H7 (cell line): ENCODE measurements around the gene MEGF9. TPM values are rescaled to one million over a fixed set of nuclear protein-coding genes. Genes with fewer than 3 reads are reported as not detected.

Source experiments
- DNase-seq: peaks from one replicate; pipeline ENCODE4 v3.0.0; 2012
- H3K27me3 ChIP-seq: 2 replicates; pipeline ENCODE4 v1.6.0; 2011; ENCODE audit warnings: mild to moderate bottlenecking, low read length; ENCODE audit not compliant: control insufficient read depth, insufficient read depth
- H3K36me3 ChIP-seq: replicated peaks from 2 replicates; pipeline ENCODE4 v1.5.1; 2011; ENCODE audit warnings: low read length; ENCODE audit not compliant: control insufficient read depth, insufficient read depth
- H3K4me3 ChIP-seq: 2 replicates; pipeline ENCODE4 v1.5.1; 2011; ENCODE audit warnings: low read depth, mild to moderate bottlenecking, control low read depth, low read length, moderate library complexity; ENCODE audit not compliant: insufficient read depth
- total RNA-seq: library from RNA; depleted of rRNA; stranded (reverse); fragments of >200 nt; shearing (Covaris generic); gene quantifications from 2 replicates; pipeline ENCODE4 v1.2.3, GENCODE V29; 2014

The MEGF9 gene
- total RNA-seq, 1 experiment from 2014 or later, result 1.2 TPM

GRCh38 chr9:120619751-120620655 is 94.3 kb downstream of the MEGF9 start:
- peak; percentile 44 for DNase-seq
- Histone ChIP-seq H3K4me3 (no peak overlapping the region), H3K36me3 (no peaks in the 10 kb centered on the region), H3K27me3 (no peaks in the 10 kb centered on the region)

GRCh38 chr9:120616966-120617935 is 97.0 kb downstream of the MEGF9 start:
- no peak for DNase-seq
- H3K36me3 ChIP-seq, result no peaks in the 10 kb centered on the region
- H3K4me3 ChIP-seq, result no peak overlapping the region
- no peaks in the 10 kb centered on the region for H3K27me3 ChIP-seq

- H3K27me3 ChIP-seq, result no peaks in the 10 kb centered on the region
- DNase-seq, result peak; percentile 11
- no peak overlapping the region for H3K4me3 ChIP-seq
- H3K36me3 ChIP-seq, result no peaks in the 10 kb centered on the region
These were observed 102.1 kb downstream of the MEGF9 start for GRCh38 chr9:120612218-120612617.

- Histone ChIP-seq H3K27me3 (no peaks in the 10 kb centered on the region), H3K36me3 (no peaks in the 10 kb centered on the region), H3K4me3 (no peak overlapping the region)
- DNase-seq, result no peak
These were observed 102.6 kb downstream of the MEGF9 start for GRCh38 chr9:120611690-120612068.

- Histone ChIP-seq H3K36me3 (no peaks in the 10 kb centered on the region), H3K27me3 (no peaks in the 10 kb centered on the region), H3K4me3 (no peak overlapping the region)
- DNase-seq, result peak; percentile 7
These were observed 103.1 kb downstream of the MEGF9 start for GRCh38 chr9:120610975-120611689.

- H3K36me3 ChIP-seq, result no peaks in the 10 kb centered on the region
These were observed 104.6 kb downstream of the MEGF9 start for GRCh38 chr9:120609636-120610035.

GRCh38 chr9:120608421-120608820 is 105.8 kb downstream of the MEGF9 start:
- H3K4me3 ChIP-seq, result no peak overlapping the region
- no peaks in the 10 kb centered on the region for H3K27me3 ChIP-seq
- no peak for DNase-seq
- no peaks in the 10 kb centered on the region for H3K36me3 ChIP-seq

More at GRCh38 chr9:120609636-120610035, 104.6 kb downstream of the MEGF9 start:
- DNase-seq, result no peak
- no peak overlapping the region for H3K4me3 ChIP-seq
- H3K27me3 ChIP-seq, result no peaks in the 10 kb centered on the region

GRCh38 chr9:120603591-120603990 is 110.7 kb downstream of the MEGF9 start:
- no peak for DNase-seq
- H3K4me3 ChIP-seq, result no peak overlapping the region
- H3K36me3 ChIP-seq, result no peaks in the 10 kb centered on the region
- no peaks in the 10 kb centered on the region for H3K27me3 ChIP-seq

- Histone ChIP-seq H3K27me3 (no peaks in the 10 kb centered on the region), H3K4me3 (no peak overlapping the region), H3K36me3 (no peaks in the 10 kb centered on the region)
- DNase-seq, result no peak
These were observed 111.3 kb downstream of the MEGF9 start for GRCh38 chr9:120603010-120603409.

GRCh38 chr9:120593955-120594277 is 120.4 kb downstream of the MEGF9 start:
- no peak for DNase-seq
- Histone ChIP-seq H3K4me3 (no peak overlapping the region), H3K27me3 (no peaks in the 10 kb centered on the region), H3K36me3 (no peaks in the 10 kb centered on the region)

- no peaks in the 10 kb centered on the region for H3K36me3 ChIP-seq
- DNase-seq, result no peak
- no peak overlapping the region for H3K4me3 ChIP-seq
- no peaks in the 10 kb centered on the region for H3K27me3 ChIP-seq
These were observed 120.9 kb downstream of the MEGF9 start for GRCh38 chr9:120593250-120593954.

GRCh38 chr9:120592210-120592609 is 122.1 kb downstream of the MEGF9 start:
- H3K36me3 ChIP-seq, result no peaks in the 10 kb centered on the region
- no peak for DNase-seq
- H3K27me3 ChIP-seq, result no peaks in the 10 kb centered on the region
- no peak overlapping the region for H3K4me3 ChIP-seq

- no peak overlapping the region for H3K4me3 ChIP-seq
- no peak for DNase-seq
- no peaks in the 10 kb centered on the region for H3K27me3 ChIP-seq
These were observed 126.9 kb downstream of the MEGF9 start for GRCh38 chr9:120587328-120587727.

GRCh38 chr9:120583958-120584369 is 130.3 kb downstream of the MEGF9 start:
- Histone ChIP-seq H3K4me3 (no peak overlapping the region), H3K27me3 (no peaks in the 10 kb centered on the region), H3K36me3 (no peaks in the 10 kb centered on the region)
- no peak for DNase-seq

More at GRCh38 chr9:120587328-120587727, 126.9 kb downstream of the MEGF9 start:
- no peaks in the 10 kb centered on the region for H3K36me3 ChIP-seq
